PFSK-1 (cell line): ENCODE results near the gene PCBD1.

ENCODE experiments used
- POLR2AphosphoS5 ChIP-seq: IDR thresholded peaks from 2 replicates; pipeline ENCODE4 v1.6.1; 2012; ENCODE audit warnings: low read depth, mild to moderate bottlenecking, control low read depth, low read length, moderate library complexity
- REST ChIP-seq, 2 experiments: IDR thresholded peaks; 2 replicates each; pipeline versions ENCODE4 v1.6.1 to v1.8.0; 2011 to 2012; ENCODE audit warnings: low read depth in 2 of 2, low read length in 2 of 2, control low read depth in 1 of 2, inconsistent platforms in 1 of 2, mild to moderate bottlenecking in 1 of 2, moderate library complexity in 1 of 2; ENCODE audit not compliant: insufficient read depth in 1 of 2
- SIN3A ChIP-seq: IDR thresholded peaks from 2 replicates; pipeline ENCODE4 v1.6.1; 2012; ENCODE audit warnings: mild to moderate bottlenecking, low read length, moderate library complexity, borderline replicate concordance; ENCODE audit not compliant: insufficient read depth
- TAF1 ChIP-seq: IDR thresholded peaks from 2 replicates; pipeline ENCODE4 v1.6.1; 2012; ENCODE audit warnings: low read length, control low read depth, borderline replicate concordance; ENCODE audit not compliant: insufficient read depth

- TF ChIP-seq POLR2AphosphoS5 = no peak
- no peak for TF ChIP-seq TAF1
- no peak for TF ChIP-seq SIN3A
- TF ChIP-seq REST (IDR thresholded peaks at IDR 0.05; ENCODE audit: insufficient read depth in 1 of 2, low read depth in 2 of 2, low read length in 2 of 2) = no peak
Observed at GRCh38 chr10:70840836-70841235, 47.5 kb downstream of the PCBD1 start.
